Smooth muscle cell (in vitro differentiated cells): ENCODE measurements around the gene DLX4. TPM values are rescaled to one million over a fixed set of nuclear protein-coding genes. Genes with fewer than 3 reads are reported as not detected.

ENCODE experiments used
- DNase-seq: peaks from one replicate; lab custom pipeline; 2025; ENCODE audit not compliant: unreplicated experiment; lab: John Stamatoyannopoulos, UW
- H2AFZ ChIP-seq: fragments of 200-600 bp; sonication (generic); 2 replicates; pipeline ENCODE4 v1.6.0; 2016; ENCODE audit warnings: antibody characterized with exemption, low read depth, mild to moderate bottlenecking
- H3F3A ChIP-seq: fragments of 200-600 bp; sonication (generic); 2 replicates; pipeline ENCODE4 v1.6.0; 2017; ENCODE audit warnings: antibody characterized with exemption, low read depth
- H3K27ac ChIP-seq: fragments of 200-600 bp; sonication (generic); 2 replicates; pipeline ENCODE4 v1.5.1; 2016; ENCODE audit warnings: low read depth, mild to moderate bottlenecking
- H3K27me3 ChIP-seq: fragments of 200-600 bp; sonication (generic); 2 replicates; pipeline ENCODE4 v1.6.1; 2016; ENCODE audit warnings: low read depth, mild to moderate bottlenecking
- H3K36me3 ChIP-seq: fragments of 200-600 bp; sonication (generic); 2 replicates; pipeline ENCODE4 v1.5.1; 2016; ENCODE audit warnings: low read depth
- H3K4me1 ChIP-seq: fragments of 200-600 bp; sonication (generic); 2 replicates; pipeline ENCODE4 v1.5.1; 2016; ENCODE audit warnings: low read depth
- H3K4me2 ChIP-seq: fragments of 200-600 bp; sonication (generic); 2 replicates; pipeline ENCODE4 v1.6.0; 2016; ENCODE audit warnings: mild to moderate bottlenecking
- H3K4me3 ChIP-seq: fragments of 200-600 bp; sonication (generic); 2 replicates; pipeline ENCODE4 v1.5.1; 2016; ENCODE audit warnings: mild to moderate bottlenecking
- H3K79me2 ChIP-seq: fragments of 200-600 bp; sonication (generic); 2 replicates; pipeline ENCODE4 v1.6.0; 2016; ENCODE audit warnings: low read depth, mild to moderate bottlenecking
- H3K9ac ChIP-seq: fragments of 200-600 bp; sonication (generic); 2 replicates; pipeline ENCODE4 v1.6.0; 2016; ENCODE audit warnings: low read depth
- H3K9me3 ChIP-seq: fragments of 200-600 bp; sonication (generic); replicated peaks from 2 replicates; pipeline ENCODE4 v1.5.1; 2016; ENCODE audit warnings: low read depth
- H4K20me1 ChIP-seq: fragments of 200-600 bp; sonication (generic); 2 replicates; pipeline ENCODE4 v1.6.0; 2016; ENCODE audit warnings: low read depth
- CTCF ChIP-seq: fragments of 200-600 bp; sonication (generic); IDR thresholded peaks from 2 replicates; pipeline ENCODE4 v1.5.1; 2017; ENCODE audit warnings: borderline replicate concordance, mild to moderate bottlenecking, antibody characterized with exemption; ENCODE audit not compliant: insufficient read depth, poor library complexity, severe bottlenecking
- WGBS: methylation state at CpG from one replicate; pipeline ENCODE4 v1.1.7; 2016; ENCODE audit warnings: low lambda C conversion rate; 5-methylcytosine and 5-hydroxymethylcytosine counted together
- polyA plus RNA-seq: library from polyadenylated mRNA; unstranded; fragments of >200 nt; fragmentation: Nextera tagmentation; extraction: Ambion mirVana; gene quantifications from 2 replicates; pipeline ENCODE4 v1.2.1, GENCODE V29; 2016
- total RNA-seq: library from RNA; depleted of rRNA; stranded (reverse); fragments of >200 nt; gene quantifications from 2 replicates; pipeline ENCODE4 v1.2.3, GENCODE V29; 2014

DLX4 gene
- total and polyA plus RNA-seq, 2 experiments from 2014 or later = 0.19 TPM; not detected in 1

- Histone ChIP-seq H3K79me2 (no peaks in the 10 kb centered on the region), H3K4me2 (no peak overlapping the region), H3K36me3 (no peaks in the 10 kb centered on the region), H4K20me1 (no peaks in the 10 kb centered on the region), H2AFZ (no peak overlapping the region), H3K4me3 (no peak overlapping the region), H3F3A (no peaks in the 10 kb centered on the region), H3K4me1 (peaks cover 8% of the 10 kb centered on the region), H3K27me3 (peaks cover 25% of the 10 kb centered on the region), H3K9ac (no peak overlapping the region), H3K9me3 (no peaks in the 10 kb centered on the region), H3K27ac (no peak overlapping the region)
- TF ChIP-seq CTCF = no peak
- no peak for DNase-seq
- 80% methylated on average over 6 of the region's 6 CpGs for WGBS
These were observed 17.7 kb downstream of the DLX4 start for GRCh38 chr17:49986396-49987289.

GRCh38 chr17:49987290-49987585 lies 18.2 kb downstream of the DLX4 start:
- no peaks in the 10 kb centered on the region for H3K79me2 ChIP-seq
- WGBS = 71% methylated on average over 2 of the region's 2 CpGs
- H3K9me3 ChIP-seq = no peaks in the 10 kb centered on the region
- H3K9ac ChIP-seq = no peak overlapping the region
- no peak for DNase-seq
- H3K27ac ChIP-seq = no peak overlapping the region
- no peak overlapping the region for H3K4me2 ChIP-seq
- no peaks in the 10 kb centered on the region for H3F3A ChIP-seq
- no peak for TF ChIP-seq CTCF
- H3K4me3 ChIP-seq = no peak overlapping the region
- H3K36me3 ChIP-seq = no peaks in the 10 kb centered on the region
- peaks cover 30% of the 10 kb centered on the region for H3K27me3 ChIP-seq
- no peak overlapping the region for H2AFZ ChIP-seq
- no peaks in the 10 kb centered on the region for H4K20me1 ChIP-seq
- peaks cover 8% of the 10 kb centered on the region for H3K4me1 ChIP-seq

- 30% methylated on average over 15 of the region's 17 CpGs for whole genome bisulfite sequencing
These were observed 18.9 kb downstream of the DLX4 start for GRCh38 chr17:49987681-49988441.

More at GRCh38 chr17:49987681-49988441, 18.9 kb downstream of the DLX4 start:
- peaks cover 8% of the 10 kb centered on the region for H3K4me1 ChIP-seq
- no peak overlapping the region for H2AFZ ChIP-seq
- H3K4me3 ChIP-seq = no peak overlapping the region
- no peaks in the 10 kb centered on the region for H3F3A ChIP-seq
- H3K27me3 ChIP-seq = peaks cover 35% of the 10 kb centered on the region
- peak overlapping the region; percentile 35 for H3K4me2 ChIP-seq
- H3K79me2 ChIP-seq = no peaks in the 10 kb centered on the region
- no peak for DNase-seq
- no peak overlapping the region for H3K27ac ChIP-seq
- no peak for TF ChIP-seq CTCF
- H3K9me3 ChIP-seq = no peaks in the 10 kb centered on the region
- no peaks in the 10 kb centered on the region for H4K20me1 ChIP-seq
- no peak overlapping the region for H3K9ac ChIP-seq
- H3K36me3 ChIP-seq = no peaks in the 10 kb centered on the region
